Loucy (cell line): ENCODE data around the gene HOGA1.
"Not testable (repeated sequence)": the region's sequence is repeated elsewhere in the genome, so short reads cannot be mapped to it uniquely, and the experiment has no call there.

Experiments
- EZH2phosphoT487 ChIP-seq: fragments of 200-600 bp; IDR thresholded peaks from 2 replicates; pipeline ENCODE4 v1.6.1; 2018; ENCODE audit warnings: antibody characterized with exemption, mild to moderate bottlenecking, moderate library complexity, borderline replicate concordance
- TF ChIP-seq, protein P1 (sequence below): fragments of 200-600 bp; sonication (generic); conservative IDR thresholded peaks from 2 replicates; pipeline ENCODE4 v1.5.1; 2014; ENCODE audit warnings: mild to moderate bottlenecking, antibody characterized with exemption, low read length

DNA sequence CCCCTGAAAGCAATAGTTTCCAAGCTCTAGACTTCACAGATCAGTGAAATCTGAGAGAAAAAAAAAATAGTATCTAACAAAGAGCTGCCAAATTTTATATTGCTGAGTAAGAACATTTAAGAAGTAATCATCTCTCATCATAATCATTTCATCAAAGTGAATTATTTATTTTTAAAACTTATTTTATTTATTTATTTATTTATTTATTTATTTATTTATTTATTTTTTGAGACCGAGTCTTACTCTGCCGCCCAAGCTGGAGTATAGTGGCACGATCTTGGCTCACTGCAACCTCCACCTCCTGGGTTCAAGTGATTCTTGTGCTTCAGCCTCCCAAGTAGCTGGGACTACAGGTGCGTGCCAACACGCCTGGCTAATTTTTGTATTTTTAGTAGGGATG, 7.7 kb upstream of the HOGA1 start:
- TF ChIP-seq, protein P1, sequence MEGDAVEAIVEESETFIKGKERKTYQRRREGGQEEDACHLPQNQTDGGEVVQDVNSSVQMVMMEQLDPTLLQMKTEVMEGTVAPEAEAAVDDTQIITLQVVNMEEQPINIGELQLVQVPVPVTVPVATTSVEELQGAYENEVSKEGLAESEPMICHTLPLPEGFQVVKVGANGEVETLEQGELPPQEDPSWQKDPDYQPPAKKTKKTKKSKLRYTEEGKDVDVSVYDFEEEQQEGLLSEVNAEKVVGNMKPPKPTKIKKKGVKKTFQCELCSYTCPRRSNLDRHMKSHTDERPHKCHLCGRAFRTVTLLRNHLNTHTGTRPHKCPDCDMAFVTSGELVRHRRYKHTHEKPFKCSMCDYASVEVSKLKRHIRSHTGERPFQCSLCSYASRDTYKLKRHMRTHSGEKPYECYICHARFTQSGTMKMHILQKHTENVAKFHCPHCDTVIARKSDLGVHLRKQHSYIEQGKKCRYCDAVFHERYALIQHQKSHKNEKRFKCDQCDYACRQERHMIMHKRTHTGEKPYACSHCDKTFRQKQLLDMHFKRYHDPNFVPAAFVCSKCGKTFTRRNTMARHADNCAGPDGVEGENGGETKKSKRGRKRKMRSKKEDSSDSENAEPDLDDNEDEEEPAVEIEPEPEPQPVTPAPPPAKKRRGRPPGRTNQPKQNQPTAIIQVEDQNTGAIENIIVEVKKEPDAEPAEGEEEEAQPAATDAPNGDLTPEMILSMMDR: not testable (repeated sequence)
- TF ChIP-seq EZH2phosphoT487: not testable (repeated sequence)
